CD4-positive, alpha-beta T cell treated with Interleukin-6 for 4 hours (primary cell): Measurements from ENCODE around the gene KPNB1.
"Not testable (repeated sequence)": the region's sequence is repeated elsewhere in the genome, so short reads cannot be mapped to it uniquely, and the experiment has no call there.

ENCODE experiments used
- DNase-seq: peaks from one replicate; pipeline ENCODE4 v3.0.0-alpha.2; 2020; ENCODE audit warnings: mixed read lengths

The KPNB1 gene

DNA sequence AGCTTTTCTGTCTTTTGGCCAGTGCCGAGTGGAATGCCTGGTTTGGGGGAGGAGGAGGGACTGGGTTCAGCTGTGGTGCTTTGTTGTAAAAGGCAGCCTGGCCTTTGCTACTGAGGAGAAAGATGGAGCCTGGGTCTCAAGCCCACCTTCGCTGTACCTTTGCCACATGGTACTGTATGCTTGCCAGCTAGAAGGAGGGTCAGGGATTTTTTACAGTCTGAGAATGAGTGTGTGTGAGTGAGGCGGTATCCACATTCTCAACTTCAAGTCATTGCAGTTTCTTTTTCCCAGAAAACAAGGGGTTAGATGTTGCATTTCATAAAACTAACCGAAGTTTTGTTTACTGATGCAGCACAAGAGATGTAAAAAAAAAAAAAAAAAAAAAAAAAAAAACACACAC is 33.0 kb downstream of the KPNB1 start:
- DNase-seq = not testable (repeated sequence)

DNA sequence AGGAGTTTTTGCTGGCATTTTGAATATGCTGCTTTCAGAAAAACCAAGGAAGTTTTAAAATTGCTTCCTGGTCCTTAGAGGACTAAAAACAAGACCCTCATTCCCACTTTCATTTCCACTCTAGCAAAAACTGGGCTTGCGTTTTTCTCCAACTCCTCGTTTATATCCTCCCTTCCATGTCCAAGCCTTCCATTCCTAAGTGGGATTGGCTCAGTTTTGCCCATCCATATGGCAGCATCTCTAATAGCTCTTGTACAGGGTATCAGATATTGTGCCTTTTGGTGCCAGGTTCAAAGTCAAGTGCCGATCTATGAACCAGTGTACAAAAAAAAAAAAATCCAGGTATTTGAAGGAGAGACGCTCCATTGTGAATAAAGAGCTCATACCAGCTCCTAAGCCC is 34.3 kb downstream of the KPNB1 start:
- no peak for DNase-seq

DNA sequence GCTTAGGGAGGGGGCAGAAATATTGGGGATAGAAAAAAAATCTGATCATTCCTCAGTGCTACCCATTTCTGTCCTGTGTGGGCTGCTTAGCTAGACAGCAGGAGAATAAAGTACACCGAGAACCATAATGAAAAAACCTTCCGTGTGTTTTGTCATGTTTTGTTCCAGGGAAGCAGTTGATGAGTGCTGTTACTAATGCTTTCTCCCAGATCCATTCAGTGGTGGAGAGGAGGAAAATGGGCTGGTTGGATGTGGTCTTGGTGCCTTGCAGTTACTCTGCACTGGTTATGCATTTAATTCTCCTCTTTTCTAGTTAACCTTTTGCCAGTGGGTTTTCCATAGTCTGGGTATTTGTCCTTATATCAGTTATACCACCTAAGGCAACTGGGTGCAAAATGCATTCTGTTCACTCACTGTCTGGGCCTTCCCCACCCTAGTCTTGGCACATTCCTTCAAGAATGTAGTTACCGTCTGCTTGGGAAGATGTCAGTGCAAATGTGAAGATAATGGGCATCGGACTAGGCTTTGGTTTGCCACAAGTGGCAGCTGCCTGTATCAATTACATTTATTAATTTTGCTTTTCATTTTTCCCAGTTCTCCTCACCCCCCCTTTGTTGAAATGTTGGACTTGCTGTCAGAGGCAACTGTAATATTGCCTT is 34.9 kb downstream of the KPNB1 start:
- DNase-seq = no peak

DNA sequence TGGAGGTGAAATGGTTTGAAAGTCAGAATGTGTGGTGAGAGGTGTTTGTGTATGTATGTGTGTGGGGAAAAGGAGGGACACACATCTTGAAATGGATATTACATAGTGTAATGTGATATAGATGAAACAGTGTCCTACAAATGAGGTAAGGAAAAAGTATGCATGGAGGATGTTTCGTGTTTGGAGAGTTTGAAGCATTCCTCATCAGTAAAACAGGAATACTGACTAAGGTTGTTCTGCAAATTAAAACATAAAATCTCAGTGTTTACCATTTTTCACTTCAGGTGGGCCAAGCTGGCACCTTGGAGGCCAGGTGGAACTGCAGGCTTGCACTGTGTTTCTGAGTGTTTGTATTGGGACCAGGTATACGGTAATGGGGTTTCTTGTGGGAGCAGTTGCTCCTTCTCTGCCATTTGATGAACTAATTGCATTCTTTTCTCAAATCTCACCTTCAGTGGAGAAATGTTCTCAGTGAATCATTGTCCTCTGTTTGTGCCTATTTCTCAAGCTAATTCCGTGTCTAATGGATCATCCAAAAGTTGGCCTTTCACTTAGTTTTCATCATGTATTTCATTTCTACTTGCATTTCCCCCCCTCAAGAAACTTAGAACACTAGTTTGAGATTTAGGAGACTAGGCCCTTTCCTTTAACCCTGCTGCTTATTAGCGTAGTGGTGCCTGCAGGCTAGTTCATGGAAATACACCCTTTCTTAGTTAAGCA is 36.0 kb downstream of the KPNB1 start:
- DNase-seq = no peak

DNA sequence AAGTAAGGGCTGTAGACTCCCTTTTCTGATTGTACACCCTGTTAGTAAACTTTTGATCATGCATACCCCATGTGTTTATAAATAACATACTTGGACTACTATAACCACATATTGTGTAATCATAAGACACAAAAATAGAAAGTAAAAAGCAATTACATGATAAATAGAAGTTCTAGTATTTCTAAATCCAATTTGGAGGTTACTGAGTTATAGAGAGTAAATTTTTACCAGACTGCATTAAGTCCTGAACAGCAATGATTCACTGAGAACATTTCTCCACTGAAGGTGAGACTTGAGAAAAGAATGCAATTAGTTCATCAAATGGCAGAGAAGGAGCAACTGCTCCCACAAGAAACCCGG is 36.5 kb downstream of the KPNB1 start:
- no peak for DNase-seq

DNA sequence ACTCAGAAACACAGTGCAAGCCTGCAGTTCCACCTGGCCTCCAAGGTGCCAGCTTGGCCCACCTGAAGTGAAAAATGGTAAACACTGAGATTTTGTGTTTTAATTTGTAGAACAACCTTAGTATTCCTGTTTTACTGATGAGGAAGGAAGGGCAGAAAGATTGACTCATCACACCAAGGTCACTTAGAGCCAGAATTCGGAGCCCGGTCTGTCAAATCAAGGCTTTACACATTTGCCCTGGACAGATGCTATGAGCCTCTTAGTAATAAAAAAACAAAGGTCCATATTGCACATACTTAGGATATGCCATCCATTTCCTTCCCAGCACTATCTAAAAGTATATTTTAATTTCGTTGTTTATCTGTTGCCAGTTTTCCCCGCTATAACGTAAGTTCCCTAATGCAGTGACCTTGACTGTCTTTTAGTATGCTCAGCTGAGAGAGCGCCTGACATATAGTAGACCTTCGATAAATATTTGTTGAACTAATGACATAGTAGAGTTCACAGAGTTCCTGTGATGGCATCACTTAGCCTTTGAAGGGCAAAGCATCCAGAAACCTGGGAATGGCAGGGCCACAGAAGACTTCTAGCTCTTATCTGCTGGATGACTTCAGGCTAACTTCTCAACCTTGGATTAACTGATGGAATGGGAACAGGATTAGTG is 37.1 kb downstream of the KPNB1 start:
- DNase-seq = no peak

DNA sequence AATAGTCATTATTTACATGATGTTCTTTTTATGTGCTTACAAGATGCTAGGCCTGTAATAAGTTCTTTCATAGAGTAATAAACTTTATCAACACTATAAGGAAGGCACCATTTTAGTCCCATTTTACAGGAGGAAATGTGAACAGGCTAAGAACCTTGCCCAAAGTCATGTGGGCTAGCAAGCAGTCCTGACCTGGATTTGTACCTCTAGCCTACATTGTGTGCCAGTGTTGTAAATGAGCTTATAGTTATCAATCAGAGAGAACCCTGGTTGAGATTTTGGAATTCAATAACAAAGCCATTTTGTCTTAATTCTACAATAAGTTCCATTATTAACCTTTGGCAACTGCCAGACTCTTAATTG is 37.6 kb downstream of the KPNB1 start:
- DNase-seq = no peak

DNA sequence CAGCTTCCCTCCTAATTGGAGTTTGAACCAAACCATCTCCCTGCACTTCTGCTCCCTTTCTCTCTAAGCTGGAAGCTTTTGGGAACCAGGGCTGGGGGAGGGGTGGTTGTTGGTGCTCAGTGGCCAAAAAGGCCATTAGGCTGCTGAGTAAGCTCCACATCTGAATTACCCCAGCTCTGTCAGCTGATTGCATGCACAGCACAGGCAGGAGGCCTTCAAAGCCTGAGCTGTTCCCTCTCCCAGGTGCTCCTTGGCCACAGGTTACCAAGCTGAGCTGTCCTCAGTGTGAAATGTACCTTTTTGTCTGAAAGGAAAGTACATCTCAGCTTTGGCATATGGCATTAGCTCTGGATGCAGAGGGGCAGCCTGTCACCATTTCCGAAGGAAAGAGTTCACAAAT is 38.0 kb downstream of the KPNB1 start:
- no peak for DNase-seq

DNA sequence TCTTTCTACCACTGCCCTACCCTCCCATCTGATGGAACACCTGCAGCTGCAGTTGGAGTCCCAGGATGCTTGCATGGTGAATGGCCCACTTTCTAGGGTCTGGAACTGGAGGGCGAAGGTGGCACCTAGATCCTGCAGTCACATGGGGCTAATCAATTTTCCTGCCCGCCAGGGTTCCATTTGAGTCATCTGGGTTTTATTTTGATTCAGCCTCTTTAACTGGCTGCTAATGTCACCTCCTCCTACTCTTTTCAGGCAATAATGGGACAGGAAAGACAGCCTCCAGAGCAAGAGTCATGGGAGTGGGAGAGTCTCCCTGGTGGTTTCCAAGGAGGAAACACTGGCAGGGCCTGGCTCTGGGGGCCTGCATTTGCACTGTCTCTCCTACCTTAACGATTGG is 40.4 kb downstream of the KPNB1 start:
- DNase-seq = no peak

DNA sequence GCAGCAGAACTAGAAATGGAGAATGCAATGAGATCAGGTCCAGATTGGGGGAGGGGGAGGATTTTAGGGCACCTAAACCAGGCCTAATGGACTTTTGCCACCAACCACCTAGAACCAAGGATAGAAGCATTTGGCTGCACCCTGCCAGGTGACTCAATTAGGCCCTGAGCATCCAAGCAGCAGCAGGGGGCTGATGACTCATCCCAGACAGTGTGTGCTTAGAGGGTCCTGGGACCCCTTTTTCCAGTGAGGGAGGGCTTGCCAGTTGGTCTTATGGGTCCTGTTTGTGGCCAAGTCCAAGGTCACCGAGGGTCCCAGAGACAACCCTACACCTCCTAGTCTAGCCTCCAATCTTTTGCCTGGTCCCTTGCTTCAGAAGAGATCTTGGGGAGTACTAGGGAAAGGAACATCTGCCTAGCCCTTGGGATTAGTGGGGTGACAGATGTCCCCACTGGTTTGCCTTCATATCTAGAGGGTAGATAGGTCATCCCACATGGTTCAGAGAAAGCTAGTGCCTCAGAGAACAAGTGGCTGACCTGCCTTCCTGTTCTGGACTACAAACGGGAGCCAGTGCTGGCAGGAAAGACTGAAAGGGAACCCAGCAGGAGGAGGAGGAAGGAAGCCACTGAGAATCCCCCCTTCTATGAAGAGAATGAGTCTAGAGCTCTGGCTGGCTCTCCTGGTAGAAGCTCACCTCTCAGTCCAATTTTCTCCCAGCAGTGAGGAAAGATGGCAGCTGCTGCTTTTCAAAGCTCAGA is 42.6 kb downstream of the KPNB1 start:
- DNase-seq = no peak

DNA sequence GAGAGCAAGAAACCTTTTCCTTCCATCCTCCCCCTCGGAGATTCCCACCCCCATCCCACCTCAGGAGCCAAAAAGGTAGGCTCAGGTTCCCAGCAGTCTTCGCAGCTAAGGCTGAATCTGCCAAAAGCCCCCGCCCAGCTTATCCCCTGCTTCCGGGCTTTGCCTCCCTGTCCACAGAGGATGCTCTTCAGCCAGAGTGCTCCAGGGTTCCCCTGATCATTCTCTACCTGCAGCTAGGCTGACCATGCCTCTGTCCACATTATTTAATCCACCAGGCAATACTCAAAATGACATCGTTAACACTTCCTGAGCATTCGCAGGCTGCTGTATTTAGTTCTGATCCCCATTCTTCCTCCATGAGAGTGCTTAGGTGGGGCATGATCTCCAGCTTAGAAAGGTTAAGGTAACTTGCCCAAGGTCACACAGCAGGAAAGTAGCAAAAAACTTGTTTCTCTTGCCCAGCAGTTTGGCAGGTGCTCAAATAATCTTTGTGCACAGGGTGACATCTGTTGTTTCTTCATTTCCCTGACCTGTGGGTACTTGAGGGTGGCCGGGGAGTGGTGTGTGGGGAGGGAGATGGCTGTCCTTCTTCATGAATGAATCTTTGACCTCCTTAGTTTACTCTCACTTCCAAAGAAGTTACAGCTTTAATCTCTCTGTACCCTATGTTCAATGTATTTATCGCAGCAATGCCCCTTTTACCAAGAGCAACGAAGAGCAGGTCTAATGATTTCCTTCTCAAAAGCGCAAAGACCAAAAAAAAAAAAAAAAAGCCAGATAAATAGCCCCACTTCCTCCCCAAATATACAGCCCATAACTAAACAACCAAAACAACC is 43.4 kb downstream of the KPNB1 start:
- no peak for DNase-seq

DNA sequence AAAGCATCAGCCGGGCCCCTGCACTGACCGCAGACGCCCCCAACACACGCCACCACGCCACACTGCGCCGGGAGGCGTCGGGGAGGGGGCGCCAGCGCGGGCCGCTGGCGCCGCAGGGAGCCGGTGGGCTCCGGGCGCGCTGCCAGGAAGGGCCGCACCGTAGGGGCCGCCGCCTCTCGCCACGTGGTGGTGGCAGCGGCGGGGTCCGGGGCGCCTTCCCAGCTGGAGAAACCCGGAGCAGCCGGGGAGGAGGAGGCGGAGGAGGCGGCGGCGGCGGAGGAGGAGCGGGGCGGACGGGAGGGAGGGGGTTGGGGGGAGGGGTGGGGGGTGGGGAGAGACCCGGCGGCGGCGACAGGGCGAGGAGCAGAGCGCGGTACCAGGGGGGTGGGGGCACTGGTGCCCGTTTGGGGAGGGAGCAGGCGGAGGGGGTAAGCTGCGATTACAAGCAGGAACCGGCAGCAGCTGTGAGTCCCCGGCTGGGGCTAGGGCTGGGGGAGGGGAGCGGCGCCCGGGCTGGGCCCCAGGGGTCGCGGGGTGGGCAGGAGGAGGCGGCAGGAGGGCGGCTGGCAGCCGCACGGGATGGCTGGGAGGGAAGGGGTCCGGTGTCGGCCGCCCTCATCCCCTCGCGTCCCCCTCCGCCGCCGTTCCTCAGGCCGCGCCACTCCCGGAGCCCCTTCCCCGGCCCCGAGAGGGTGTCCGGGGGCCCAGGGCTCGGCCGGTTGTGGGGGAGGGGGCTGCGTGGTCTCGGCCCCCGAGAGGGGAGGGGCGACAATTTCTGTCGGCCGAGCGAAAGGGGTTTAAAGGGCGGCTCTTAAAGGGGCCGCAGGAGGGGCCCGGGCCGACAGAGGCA is 44.2 kb downstream of the KPNB1 start, which contains the start of gene TBKBP1:
Gene TBKBP1, plus strand, starts transcription at position 431 of the 850 bp plus-strand sequence. CDS start 1,952 bp downstream, outside the sequence.
- peak; percentile 68 for DNase-seq

DNA sequence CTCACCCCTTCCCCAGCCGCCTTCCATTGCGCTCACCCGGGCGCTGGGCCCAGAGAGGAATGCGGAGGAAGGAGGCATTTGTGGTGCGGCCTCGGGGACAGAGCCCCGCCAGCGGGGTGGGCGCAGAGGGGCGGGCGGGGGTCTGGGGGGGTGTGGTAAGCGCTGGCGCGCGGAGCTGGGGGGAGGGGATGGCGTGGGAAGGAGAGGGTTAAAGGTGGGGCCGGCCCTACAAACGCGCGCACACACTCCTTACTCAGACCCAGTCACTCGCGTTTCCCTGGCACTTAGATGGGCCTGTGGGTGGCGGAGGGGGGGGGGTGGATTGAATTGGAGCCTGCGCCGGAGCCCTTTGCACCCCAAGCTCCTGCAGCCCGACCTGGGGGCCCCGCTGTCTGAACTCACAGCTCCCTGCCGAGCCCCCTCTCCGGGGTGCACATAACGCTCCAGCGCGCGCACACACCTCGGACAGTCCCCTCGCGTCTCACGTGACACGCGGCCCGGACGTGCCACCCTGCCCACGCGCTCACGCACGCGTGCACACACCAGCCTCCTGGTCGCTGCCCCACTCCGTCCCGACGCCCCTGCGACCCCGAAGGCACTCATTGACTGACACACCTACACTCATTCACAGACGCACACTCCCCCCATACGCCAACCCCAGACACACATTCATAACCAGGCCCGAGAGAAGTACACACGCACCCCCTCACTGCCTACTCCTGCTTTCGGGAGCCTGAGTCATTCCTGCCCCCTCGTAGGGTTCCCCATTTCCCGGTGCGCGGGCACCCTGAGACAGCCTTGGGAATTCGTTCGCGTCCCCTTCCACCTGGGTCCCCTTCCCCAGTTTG is 45.1 kb downstream of the KPNB1 start:
- peak; percentile 57 for DNase-seq

DNA sequence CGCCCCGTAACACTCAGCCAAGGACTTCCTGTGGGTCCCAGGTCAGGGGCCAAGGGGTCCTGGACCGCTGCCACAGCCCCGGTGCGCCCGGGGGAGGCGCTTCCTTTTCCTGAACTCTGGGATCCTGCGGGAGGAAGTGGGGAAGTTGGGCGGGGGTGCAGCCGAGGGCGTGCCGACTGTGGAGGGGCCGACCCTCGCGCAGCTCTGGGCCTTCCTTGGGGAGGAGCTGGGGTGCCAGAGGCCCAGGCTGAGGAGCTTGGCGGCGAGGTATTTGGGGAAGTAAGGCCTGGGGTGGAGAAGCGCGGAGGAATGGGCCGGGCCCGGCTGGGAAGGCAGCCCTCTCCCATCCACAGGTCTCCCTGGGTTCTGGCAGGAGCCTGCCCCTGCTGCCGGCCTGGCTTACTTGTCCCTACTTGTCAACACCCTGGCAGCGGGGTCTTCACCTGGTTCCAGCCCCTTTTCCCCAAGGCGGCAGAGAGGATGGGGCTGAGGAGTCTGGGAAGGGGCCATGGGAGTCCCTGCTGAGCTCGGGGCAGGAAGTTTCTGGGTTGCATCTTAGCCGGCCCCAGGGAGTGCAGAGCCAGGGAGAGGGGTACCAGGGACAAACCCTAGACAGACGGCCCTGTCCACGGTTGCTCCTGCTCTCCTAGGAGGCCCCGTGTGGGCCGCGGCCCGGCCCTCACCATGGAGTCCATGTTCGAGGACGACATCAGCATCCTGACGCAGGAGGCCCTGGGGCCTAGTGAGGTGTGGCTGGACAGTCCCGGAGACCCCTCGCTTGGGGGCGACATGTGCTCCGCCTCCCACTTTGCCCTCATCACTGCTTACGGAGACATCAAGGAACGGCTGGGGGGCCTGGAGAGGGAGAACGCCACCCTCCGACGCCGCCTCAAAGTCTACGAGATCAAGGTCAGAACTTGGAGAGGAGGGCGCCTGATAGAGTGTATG is 46.0 kb downstream of the KPNB1 start:
- DNase-seq = no peak

DNA sequence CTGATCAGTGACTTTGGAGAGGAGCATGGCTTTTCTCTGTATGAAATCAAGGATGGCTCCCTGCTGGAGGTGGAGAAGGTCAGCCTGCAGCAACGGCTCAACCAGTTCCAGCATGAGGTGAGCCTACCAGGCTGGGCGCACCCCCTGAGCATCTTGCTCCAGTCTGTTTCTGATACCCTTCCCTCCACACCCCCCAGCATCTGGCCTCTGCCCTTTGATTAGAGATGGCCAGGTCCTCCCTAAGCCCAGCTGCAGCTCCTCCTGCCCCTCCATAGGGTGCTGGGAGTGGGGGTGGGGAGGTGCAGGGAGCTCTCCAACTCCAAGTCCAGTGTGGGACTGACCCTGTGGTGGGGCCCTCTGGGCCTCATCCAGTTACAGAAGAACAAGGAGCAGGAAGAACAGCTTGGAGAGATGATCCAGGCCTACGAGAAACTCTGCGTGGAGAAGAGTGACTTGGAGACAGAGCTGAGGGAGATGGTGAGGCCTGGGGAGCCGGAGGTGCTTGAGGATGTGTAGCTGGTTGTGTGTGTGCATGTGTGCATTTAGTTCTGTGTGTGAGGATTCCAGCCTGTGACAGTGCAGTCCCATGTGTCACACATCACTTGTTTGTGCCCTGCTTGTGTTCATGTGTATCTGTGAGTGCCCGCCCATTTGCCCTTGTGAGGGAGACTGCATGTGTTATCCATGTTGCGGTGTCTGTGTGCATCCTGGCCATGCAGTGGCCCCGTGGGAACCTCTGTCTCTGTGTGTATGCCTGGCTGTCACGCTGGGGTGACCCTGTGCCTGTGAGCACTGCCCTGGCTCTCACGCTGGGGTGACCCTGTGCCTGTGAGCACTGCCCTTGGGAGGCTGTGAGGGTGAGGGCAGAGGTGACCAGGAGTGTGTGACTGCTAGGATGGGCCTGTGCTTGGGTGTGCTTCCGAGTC is 47.3 kb downstream of the KPNB1 start:
- no peak for DNase-seq

DNA sequence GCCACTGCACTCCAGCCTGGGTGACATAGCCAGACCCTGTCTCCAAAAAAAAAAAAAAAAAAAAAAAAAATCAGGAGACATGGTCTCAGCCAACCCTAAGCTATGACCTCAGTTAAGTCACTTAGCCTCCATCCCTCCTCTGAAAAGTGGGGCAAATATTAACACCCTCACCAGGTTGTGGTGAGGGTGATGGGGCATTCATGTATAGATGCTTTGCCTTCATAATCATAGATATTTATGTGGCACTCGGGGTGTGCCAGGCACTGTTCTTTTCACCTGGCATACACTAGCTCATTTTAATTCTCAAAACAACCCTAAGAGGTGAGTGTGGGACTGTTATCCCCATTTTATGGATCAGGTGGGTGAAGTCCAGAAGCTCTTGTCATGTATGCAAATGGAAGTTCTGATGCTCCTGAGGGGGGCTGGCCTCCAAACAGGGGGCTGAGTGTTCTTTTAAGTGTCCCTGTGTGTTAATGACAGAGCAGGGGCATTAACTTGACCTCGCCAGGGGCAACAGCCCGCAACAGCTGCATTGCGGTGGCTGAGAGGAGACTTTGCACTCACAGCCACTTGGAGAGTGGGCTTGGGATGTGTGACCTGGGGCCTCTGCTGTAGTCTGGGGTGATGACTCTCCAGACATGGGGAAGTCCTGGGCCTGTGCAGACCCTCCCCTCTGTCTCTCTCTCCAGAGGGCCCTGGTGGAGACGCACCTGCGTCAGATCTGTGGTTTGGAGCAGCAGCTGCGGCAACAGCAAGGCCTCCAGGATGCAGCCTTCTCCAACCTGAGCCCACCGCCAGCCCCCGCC is 48.4 kb downstream of the KPNB1 start:
- DNase-seq = no peak
